HG02852 (cell line): ENCODE measurements around the gene IL4I1.
A peak's percentile ranks its signal among the peaks of the same experiment; 100 is the strongest.

Experiments used
- ATAC-seq: cut with Tn5 transposase; IDR thresholded peaks from one replicate; pipeline ENCODE4 v1.9.1; 2021; ENCODE audit warnings: mild to moderate bottlenecking, moderate library complexity; ENCODE audit not compliant: unreplicated experiment

IL4I1 gene

DNA sequence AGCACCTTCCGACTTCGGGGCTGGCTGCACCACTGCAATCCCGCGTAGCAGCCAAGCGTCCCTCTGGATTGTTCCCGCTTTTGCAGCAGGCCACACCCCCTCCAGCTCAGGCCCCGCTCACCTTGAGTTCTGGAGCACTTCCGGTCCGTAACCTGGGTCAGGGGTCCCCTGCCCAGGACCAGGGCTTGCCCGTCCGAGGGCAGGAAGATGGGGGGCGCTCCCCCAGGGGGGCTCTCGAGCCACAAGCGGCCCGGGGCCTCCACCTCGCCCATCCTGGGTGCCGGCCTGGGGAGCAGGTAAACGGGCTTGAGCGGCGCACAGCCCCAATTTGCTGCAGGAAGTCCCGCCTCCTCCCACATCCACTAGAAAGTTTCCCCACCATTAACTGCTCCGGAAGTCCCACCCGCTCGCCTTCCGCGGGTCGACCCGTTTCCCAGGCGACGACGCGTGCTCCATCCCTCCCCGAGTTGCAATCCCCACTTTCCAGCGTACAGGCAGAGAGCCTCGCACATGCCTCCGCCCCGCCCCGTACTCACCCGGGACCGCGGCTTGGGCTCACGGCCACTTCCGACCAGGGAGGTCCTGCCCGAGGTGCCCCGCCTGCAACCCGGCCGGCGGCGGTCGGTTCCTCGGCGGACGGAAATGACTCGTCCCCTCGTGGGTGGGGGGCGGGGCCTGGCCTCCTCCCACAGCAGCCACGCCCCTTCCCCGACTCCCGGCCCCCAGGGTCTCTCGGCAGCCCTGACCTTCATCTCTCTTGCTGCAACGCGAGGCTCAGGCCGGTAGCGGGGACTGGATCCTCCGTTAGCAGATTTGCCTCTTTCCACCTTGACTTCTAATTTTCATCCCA, 29.5 kb downstream of the IL4I1 start, which contains the start of gene PNKP:
Gene PNKP (minus strand): TSS at position 644 of the 850 bp plus-strand sequence. CDS start 372 bp downstream, at position 272.
- ATAC-seq = peak; percentile 33

DNA sequence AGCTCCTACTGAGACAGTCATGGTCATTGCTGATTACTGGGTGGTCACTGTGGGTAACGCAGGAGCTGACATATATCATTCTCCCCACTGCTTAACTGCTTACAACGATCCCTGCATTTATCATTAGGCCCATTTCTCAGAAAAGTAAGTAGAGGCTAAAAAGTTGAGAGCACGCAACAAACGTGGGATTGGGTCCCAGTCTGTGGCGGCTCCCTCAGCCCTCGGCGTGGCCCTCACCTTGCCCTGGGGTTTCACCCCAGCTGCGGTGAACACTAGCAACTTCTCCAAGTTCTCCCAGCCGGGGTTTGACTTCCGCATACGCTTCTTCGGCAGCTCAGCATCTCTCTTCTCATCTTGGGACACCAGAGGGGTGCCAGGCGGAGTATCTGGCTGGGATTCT, 31.8 kb downstream of the IL4I1 start:
- ATAC-seq = no peak

DNA sequence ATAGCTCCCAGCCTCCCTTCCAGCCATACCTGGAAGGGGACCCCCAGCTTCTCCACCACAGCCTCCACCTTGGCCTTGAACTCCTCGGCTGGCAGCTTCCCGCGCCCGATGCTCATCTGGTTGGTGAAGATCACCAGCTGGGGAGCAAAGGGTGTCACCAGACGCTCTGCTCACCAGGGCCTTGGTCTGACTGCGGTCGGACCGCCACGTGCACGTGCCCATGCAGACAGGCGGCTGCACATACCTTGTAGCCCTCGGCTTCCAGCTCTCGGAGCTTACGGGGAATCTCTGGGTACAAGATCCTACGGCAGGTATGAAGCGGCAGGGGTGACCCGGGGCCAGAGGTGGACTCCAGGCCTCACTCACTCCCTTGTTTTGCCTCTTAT, 32.8 kb downstream of the IL4I1 start:
- no peak for ATAC-seq

DNA sequence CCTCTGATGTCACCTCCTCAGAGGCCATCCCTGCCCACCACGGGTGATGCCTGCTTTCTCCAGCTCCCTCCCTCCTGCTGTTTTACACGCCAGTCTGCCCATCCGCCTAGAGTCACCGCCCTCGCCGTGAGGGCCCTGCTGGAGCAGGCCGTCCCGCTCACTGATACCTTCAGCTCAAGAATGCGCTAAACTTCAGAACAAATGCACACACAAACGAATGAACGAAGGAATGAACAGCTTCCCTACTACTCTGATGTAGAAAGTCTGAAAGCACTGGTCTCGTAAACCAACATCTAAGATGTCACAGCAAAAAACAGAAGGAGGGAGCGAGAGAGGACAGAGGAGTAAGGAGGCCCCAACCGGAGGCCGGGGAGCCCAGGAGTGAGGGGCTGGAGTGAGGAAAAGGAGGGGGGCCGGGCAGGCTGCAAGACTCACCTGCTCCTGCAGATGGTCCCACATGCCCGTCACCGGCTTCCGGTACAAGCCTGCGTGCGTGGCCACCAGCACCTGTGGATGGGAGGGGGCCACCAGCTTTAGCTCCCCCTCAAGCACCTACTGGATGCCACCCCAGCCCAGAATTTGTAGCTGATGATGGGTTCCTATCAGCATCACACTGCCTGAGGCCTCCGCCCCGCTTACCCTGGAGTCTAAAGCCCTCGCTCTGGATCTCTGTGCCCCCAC, 33.3 kb downstream of the IL4I1 start:
- ATAC-seq = no peak

DNA sequence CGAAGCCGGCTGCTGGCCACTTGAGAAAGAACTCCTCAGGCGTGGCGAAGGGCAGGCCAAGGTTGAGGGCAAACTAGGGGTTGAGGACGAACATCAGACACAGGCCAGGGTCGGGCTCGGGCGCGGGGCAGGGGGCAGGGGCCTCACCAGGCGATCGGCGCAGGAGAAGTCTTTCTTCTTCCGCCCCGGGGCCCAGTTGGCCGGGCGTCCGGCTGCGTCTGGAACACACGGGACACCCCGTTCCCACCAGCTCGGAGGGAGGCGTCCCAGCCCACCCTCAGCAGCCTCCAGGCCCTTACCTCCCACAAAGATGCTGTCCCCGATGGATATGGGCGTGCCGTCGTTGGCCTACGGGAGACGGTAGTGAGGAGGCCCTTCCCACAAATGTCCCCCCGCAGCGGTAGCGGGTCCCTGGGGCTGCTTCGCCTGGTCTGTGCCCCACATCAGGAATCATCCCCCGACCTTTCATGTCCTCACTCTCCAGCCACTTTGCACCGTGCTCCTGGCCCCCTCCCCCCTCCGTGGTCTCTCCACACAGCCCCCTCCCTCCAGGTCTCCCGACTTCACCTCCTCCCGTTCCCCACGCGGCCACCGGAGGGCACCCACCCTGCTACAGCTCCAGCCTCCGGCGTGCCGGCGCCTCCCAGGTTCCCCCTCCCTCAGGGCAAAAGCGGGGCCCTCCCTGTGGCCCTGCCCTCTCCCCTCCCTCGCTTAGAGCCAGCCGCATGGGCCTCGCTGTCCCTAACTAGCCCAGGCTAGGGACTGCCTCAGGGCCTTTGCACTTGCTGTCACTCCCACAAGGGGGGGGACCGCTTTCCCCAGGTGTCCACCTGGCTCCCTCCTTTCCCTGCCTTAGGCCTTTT, 34.1 kb downstream of the IL4I1 start:
- no peak for ATAC-seq

DNA sequence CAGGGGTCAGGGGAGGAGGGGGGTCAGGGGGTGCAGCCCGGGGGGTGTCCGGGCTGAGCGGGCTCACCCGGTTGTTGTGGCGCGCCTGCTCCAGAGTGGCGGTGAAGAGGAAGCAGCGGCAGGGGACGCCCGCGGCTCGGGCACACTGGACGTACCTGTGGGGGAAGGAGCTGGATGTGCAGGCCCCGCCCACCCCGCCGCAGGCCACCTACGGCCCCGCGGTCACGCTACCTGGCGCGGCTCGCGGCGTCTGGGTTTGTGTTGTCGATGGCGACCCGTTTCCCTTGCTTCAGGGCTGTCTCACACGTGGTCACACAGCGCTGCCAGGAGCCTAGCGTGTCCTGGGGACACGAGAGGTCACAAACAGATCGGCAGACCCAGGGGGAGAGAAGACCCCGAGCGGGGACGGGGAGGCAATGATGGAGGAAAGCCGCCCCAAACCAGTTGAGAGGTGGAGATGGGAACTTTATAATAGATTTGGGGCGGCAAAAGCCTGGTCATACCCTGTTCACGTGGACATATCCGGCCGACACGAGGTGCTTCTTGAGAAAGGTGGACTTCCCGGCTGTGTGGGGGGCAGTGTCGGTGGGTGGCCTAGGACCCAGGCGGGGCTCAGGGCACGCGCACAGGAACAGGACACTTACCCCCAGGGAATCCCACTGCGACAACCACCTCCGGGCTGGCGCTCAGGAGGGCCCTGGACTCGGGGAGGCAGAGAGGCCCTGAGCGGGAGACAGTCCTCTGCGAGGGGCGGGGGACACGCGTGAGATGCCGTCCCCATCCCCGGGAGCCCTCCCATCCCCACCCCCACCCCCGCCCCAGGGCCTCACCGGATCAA, 34.9 kb downstream of the IL4I1 start:
- no peak for ATAC-seq

DNA sequence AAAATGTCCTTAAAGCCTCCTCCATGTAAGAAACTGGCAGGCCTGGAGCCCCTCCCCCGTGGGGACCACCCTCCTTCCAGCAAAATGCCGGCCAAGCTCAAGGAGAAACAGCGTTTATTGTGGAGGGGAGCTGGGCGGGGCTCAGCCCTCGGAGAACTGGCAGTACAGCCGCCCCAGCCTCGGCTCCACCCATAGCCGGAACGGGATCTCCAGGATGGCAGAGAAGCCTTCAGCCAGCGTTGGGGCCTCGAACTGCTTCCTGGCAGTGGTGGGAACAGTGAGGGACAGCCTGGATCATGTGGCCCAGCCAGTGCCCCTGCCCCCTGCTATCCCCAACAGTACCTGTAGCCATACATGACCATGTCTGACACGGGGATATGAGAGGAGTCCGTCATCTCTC, 35.6 kb downstream of the IL4I1 start:
- no peak for ATAC-seq

DNA sequence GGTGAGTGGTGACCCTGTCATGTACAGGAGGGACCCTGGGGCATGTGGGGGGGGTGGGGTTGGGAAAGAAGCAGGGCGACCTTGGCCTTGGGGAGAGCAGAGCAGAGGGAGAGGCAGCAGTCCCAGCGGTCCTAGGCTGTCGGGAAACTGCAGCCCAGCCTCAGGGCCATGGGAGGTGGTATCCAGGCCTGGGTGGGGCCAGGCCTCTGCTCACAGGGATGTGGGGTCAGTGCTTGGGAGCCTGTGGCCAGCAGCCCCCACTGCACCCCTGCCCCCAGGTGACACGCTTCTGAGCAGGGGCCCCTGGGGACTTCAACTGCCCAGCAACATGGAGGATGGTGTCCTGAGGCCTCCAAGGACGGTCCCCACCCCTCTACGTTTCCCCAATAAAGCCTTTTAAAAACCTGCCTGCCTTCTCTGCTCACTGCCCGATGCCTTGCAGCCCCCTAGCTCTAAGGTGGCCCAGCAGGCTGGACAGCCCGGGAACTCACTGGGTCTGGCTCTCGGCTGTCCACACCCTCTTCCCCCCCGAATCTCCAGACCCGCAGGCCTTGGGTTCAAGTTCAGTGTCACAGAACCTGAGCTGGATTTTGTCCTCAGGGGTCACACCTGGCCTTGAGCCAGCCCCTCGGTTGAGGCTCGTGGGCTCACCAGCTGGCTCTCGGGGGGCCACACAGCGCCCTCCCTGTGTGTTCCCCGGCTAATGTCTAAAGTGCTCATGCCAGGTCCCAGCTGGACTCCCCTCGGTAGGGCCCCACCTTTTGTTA, 36.2 kb downstream of the IL4I1 start:
- no peak for ATAC-seq

DNA sequence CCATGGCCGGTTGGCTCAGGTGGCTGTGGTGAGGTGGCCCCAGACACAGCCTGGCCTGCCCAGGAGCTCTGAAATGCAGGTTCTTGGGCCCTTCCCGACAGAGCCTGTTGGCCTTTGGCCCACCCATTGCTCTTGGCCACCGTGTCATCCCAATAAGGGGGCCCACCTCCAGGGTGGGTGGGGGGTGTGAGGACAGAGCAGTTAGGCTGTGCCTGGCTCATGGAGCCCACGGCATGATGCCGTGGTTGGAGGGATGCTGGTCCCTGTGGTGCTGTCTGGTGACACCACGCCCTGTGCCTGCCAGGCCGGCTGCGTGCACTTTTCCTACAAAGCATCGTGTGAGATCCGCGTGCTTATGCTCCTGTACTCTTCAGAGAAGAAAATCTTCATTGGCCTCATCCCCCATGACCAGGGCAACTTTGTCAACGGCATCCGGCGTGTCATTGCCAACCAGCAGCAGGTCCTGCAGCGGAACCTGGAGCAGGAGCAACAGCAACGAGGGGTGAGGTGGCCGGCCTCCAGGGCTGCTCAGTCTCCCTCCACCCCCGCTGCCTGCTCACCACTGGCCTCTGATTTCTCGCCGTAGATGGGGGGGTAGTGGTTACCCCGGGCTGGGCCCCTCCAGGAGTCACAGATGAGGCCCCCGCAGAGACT, 36.9 kb downstream of the IL4I1 start:
- ATAC-seq = no peak

DNA sequence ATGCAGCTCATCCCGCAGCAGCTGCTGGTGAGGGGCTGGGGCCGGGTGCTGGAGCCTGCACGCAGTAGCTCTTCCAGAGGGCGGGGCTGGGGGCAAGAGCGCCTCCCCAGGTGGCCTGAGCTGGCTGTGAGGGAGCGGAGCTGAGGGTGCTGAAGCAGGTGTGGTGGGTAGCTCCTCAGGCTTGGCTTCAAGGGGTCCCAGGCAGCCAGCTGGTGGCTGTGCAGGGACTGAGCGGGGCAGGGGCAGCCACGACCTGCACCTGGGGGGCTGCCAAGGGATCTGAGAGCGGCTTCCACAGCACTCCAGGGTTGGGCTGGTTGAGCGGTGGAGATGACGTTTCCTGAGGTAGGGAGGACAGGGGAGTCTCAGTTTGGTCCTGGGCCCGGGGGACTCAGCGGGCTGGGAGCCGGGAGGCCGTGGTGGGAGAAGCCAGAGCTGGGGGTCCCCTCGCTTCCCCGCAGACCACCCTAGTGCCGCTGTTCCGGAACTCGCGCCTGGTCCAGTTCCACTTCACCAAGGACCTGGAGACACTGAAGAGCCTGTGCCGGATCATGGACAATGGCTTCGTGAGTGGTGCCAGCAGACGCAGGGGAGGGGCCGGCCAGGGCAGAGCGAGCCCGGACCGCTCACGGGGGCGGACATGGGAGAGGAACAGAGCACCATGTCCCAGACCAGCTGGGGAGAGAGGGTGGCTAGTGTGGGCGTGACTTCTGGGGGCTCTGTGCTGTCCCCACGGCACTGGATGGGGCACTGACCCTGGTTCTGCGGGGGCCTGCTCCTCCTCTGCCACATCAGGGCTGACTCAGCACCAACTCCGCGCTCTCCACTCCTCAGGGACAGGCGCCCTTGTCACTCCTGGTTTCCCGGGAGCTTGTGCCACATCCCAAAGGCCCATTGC, 38.4 kb downstream of the IL4I1 start:
- no peak for ATAC-seq

DNA sequence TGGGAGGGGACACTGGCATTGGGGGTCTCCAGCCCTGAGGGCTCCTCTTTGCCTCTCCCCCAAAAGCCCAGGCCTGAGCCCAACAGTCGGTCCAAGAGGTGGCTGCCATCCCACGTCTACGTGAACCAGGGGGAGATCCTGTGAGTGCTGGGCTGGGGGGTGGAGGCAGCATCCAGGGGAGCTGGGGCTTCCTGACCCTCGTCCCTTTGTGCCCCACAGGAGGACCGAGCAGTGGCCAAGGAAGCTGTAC, 38.9 kb downstream of the IL4I1 start:
- no peak for ATAC-seq

DNA sequence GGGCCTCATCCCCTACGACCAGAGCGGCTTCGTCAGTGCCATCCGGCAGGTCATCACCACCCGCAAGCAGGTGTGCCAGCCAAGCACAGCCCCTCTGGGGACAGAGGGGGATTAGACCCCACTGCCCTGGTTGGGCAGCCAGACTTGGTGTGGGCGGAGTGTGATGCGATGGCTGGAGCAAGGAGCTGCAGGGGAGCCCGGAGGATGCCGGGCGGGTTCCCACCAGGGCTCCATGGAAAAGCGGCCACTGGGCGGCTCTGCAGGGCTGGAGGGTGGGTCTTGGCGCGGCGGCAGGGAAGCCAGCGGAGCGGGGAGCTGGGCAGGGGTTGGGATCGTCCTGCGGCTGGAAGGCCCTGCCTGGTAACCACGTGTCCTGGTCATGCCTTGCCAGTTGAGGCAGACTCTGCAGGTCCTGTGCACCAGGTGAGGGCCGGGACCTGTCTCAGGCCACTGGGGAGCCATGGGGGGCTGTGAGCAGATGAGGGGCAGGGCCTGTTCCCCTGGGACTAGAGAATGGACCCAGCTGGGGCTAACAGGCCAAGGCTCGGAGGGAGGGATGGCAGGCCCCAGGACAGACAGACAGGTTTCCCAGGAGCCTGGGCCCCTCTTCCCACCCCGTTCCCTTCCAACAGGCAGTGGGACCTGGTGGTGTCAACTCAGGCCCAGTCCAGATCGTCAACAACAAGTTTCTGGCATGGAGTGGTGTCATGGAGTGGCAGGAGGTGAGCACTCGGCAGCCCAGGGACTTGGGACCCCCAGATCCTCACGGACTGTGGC, 39.4 kb downstream of the IL4I1 start:
- ATAC-seq = no peak

DNA sequence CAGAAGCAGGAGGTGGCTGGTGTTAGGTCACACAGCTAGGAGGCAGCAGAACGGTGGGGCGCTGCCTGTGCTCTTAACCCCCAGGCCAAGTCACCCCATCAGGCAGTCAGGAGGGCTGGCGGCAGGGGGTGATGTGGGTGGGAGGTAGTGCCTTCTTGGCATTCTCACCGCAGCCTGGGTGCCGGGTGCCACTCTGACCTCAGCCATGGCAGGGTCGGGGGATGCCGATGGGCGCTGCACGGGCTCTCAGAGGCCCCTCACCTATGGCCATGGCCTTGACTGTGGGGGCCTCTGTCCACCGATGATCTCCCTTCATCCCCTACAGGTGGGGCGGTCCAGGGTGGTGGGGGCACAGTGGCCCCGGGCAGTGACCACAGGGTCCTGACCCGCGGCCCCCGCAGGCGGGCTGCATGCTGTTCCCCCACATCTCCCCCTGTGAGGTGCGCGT, 40.1 kb downstream of the IL4I1 start:
- no peak for ATAC-seq

DNA sequence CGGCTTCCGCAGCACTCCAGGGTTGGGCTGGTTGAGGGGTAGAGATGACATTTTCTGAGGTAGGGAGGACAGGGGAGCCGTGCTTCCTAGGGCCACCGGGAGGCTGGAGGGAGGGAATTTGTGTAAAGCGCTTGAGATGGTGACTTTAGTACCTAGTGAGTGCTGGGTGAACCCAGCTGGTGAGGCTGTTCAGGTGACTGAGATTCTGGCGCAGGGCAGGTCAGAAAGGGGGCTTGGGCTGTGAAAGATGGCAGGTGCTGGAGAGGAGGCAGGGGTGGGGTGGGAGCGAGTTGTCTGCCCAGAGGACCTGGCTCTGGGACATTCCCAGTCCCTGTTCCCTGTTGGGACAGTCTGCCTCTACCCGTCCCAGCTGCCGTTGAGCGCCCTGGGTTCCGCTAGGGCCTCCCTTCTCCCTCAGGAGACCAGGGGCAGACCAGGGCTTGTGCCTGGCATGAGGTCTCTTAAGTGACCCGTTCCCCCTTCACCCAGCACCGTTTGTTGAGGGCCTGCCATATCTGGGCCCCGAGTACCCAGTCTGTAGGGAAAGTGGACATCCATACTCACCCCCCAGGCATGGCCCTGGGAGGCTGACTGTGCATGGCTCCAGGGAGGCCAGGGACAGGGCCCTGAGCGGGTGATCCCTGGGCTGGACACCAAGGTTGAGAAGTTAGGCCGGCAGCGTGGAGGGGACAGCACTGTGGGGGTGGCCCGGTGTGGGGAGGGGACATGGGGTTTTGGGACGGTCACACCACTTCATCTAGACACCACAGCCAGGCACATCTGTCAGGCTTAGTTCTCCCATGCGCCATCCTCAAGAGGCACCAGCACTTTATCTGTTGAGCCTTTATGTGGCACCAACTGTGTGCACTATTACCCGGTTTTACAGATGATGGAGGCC, 40.8 kb downstream of the IL4I1 start:
- no peak for ATAC-seq

DNA sequence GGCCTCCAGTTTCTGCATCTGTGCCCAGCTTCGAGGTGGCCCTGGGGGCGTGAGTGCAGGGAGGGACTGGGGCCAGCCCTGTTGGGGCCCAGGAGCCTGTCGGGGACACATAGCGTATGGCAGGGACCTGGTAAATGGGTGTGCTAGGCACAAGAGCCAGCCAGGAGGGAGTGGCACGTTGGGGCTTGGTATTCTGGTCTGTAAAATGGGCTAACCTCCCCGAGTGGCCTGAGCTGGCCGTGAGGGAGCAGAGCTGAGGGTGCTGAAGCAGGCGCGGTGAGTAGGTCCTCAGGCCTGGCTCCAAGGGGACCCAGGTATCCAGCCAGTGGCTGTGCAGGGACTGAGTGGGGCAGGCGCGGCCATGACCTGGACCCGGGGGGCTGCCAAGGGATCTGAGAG, 41.4 kb downstream of the IL4I1 start:
- no peak for ATAC-seq

DNA sequence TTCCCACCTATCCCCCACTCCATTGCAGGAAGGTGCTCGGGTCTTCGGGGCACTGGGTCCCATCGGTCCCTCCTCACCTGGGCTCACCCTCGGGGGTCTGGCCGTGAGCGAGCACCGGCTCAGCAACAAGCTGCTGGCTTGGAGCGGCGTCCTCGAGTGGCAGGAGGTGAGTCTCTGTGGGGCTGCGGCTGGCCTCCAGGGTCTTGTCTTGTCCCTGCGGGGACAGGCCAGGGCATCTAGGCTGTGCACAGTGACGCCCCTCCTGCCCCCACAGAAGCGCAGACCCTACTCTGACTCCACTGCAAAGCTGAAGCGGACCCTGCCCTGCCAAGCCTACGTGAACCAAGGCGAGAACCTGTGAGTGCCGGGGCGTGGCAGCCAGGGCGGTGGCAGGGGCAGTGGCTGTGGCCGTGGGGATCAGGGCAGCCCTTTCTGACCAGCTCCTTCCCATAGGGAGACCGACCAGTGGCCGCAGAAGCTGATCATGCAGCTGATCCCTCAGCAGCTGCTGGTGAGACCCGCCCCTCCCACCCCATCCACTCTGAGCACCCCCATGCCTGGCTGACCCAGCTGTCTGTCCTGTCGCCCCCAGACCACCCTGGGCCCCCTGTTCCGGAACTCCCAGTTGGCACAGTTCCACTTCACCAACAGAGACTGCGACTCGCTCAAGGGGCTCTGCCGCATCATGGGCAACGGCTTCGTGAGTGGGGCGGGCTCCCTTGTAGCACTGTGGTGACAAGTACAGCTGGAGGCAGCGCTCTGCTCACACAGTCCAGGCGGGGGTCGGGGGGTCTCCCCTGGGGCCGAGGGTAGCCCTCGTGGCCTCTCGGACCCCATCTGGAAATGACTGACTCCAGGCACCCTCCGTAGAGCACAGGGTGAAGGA, 42.1 kb downstream of the IL4I1 start:
- ATAC-seq = no peak
